H1 (cell line): ENCODE measurements around the gene SHISAL1. TPM values are rescaled to one million over a fixed set of nuclear protein-coding genes. Genes with fewer than 3 reads are reported as not detected.

Experiments used
- CTCF ChIA-PET: fragments of 300-600 bp; sonication (Branson Sonifier 250); formaldehyde crosslinking; loops from one replicate; lab custom pipeline; 2021; ENCODE audit not compliant: partially characterized antibody; lab: Charles Lee
- POLR2A ChIA-PET: fragments of 300-600 bp; sonication (Branson Sonifier 250); formaldehyde crosslinking; loops from one replicate; lab custom pipeline; 2021; ENCODE audit warnings: inconsistent platforms; ENCODE audit not compliant: partially characterized antibody; lab: Charles Lee
- DNase-seq, 2 experiments: peaks; one replicate each; pipeline versions ENCODE4 v3.0.0 to v3.0.0-alpha.2; 2010 to 2022; ENCODE audit warnings: low spot score in 2 of 2, low read depth in 1 of 2, mixed read lengths in 1 of 2
- FAIRE-seq: peaks from 2 replicates; lab custom pipeline; 2011; peaks lifted over from hg19 to GRCh38; lab: Jason Lieb, UNC
- H2AFZ ChIP-seq: 2 replicates; pipeline ENCODE4 v1.8.1; 2012; ENCODE audit warnings: low read length, inconsistent platforms
- H2AK5ac ChIP-seq: 2 replicates; pipeline ENCODE4 v1.6.1; 2013; ENCODE audit warnings: low read depth, low read length
- H2BK120ac ChIP-seq: replicated peaks from 2 replicates; pipeline ENCODE3; 2013; ENCODE audit warnings: low read depth, low read length, inconsistent platforms
- H2BK12ac ChIP-seq: 2 replicates; pipeline ENCODE4 v1.6.1; 2013; ENCODE audit warnings: low read depth, low read length
- H2BK15ac ChIP-seq: 2 replicates; pipeline ENCODE4 v1.6.1; 2013; ENCODE audit warnings: low read length
- H2BK20ac ChIP-seq: 2 replicates; pipeline ENCODE4 v1.6.1; 2013; ENCODE audit warnings: low read length
- H2BK5ac ChIP-seq: 2 replicates; pipeline ENCODE4 v1.6.1; 2013; ENCODE audit warnings: low read depth, low read length
- H3K14ac ChIP-seq: 2 replicates; pipeline ENCODE4 v1.6.1; 2013; ENCODE audit warnings: inconsistent platforms; ENCODE audit not compliant: insufficient read length
- H3K18ac ChIP-seq: 2 replicates; pipeline ENCODE4 v1.6.1; 2013; ENCODE audit warnings: low read length; ENCODE audit errors: extremely low read depth
- H3K23ac ChIP-seq: 2 replicates; pipeline ENCODE4 v1.6.1; 2013; ENCODE audit warnings: inconsistent platforms; ENCODE audit not compliant: insufficient read length
- H3K23me2 ChIP-seq: 2 replicates; pipeline ENCODE4 v1.6.1; 2013; ENCODE audit warnings: low read depth, low read length
- H3K27ac ChIP-seq: 2 replicates; pipeline ENCODE4 v1.6.1; 2011; ENCODE audit warnings: low read depth, low read length, inconsistent platforms
- H3K27me3 ChIP-seq, 4 experiments: replicated peaks in 1 of 4; 1 replicate in 1 of 4; 2 replicates in 3 of 4; pipeline versions ENCODE4 v1.6.1 to v1.8.1; 2011 to 2013; ENCODE audit warnings: low read length in 3 of 4, mild to moderate bottlenecking in 3 of 4, inconsistent platforms in 2 of 4, mixed read lengths in 2 of 4, moderate library complexity in 1 of 4; ENCODE audit not compliant: control insufficient read depth in 3 of 4, insufficient read depth in 3 of 4; ENCODE audit errors: extremely low read depth in 1 of 4
- H3K36me3 ChIP-seq, 4 experiments: 2 replicates each; pipeline versions ENCODE4 v1.6.1 to v1.8.1; 2011 to 2013; ENCODE audit warnings: mild to moderate bottlenecking in 4 of 4, low read length in 3 of 4, moderate library complexity in 2 of 4, control low read depth in 1 of 4, inconsistent platforms in 1 of 4; ENCODE audit not compliant: insufficient read depth in 4 of 4, control insufficient read depth in 2 of 4
- H3K4ac ChIP-seq: replicated peaks from 2 replicates; pipeline ENCODE3; 2013; ENCODE audit warnings: low read length, low read depth, mixed read lengths, inconsistent platforms; ENCODE audit not compliant: insufficient read length
- H3K4me1 ChIP-seq, 4 experiments: replicated peaks in 1 of 4; 1 replicate in 1 of 4; 2 replicates in 3 of 4; pipeline versions ENCODE4 v1.6.1 to v1.8.1; 2011 to 2013; ENCODE audit warnings: low read length in 3 of 4, inconsistent platforms in 2 of 4, mixed read lengths in 1 of 4; ENCODE audit not compliant: insufficient read depth in 4 of 4, control insufficient read depth in 3 of 4
- H3K4me2 ChIP-seq, 2 experiments: 2 replicates each; pipeline versions ENCODE4 v1.6.1 to v1.8.1; 2011 to 2013; ENCODE audit warnings: low read depth in 2 of 2, low read length in 2 of 2, control low read depth in 1 of 2, inconsistent platforms in 1 of 2, mild to moderate bottlenecking in 1 of 2; ENCODE audit not compliant: insufficient read depth in 1 of 2
- H3K4me3 ChIP-seq, 4 experiments: fragments of 200-600, 300-600 bp in 1 of 4; sonication (generic), shearing (Covaris generic), sonication (Bioruptor Twin) in 1 of 4; 2 replicates each; pipeline versions ENCODE4 v1.5.1 to v1.8.1; 2011 to 2016; ENCODE audit warnings: low read length in 4 of 4, low read depth in 3 of 4, control low read depth in 2 of 4, inconsistent platforms in 2 of 4, mild to moderate bottlenecking in 2 of 4, mixed read lengths in 1 of 4, moderate library complexity in 1 of 4; ENCODE audit not compliant: insufficient read depth in 2 of 4; ENCODE audit errors: extremely low read depth in 1 of 4
- H3K56ac ChIP-seq: replicated peaks from 2 replicates; pipeline ENCODE3; 2013; ENCODE audit warnings: low read depth, mild to moderate bottlenecking, mixed read lengths, low read length, inconsistent platforms; ENCODE audit not compliant: insufficient read length
- H3K79me1 ChIP-seq: 2 replicates; pipeline ENCODE4 v1.6.1; 2013; ENCODE audit warnings: low read depth, low read length, control low read depth
- H3K79me2 ChIP-seq, 2 experiments: 2 replicates each; pipeline versions ENCODE4 v1.6.1 to v1.8.1; 2012 to 2013; ENCODE audit warnings: low read length in 2 of 2, mild to moderate bottlenecking in 2 of 2, inconsistent platforms in 1 of 2; ENCODE audit not compliant: insufficient read depth in 2 of 2, control insufficient read depth in 1 of 2
- H3K9ac ChIP-seq, 4 experiments: replicated peaks in 1 of 4; 1 replicate in 1 of 4; 2 replicates in 3 of 4; pipeline versions ENCODE4 v1.6.1 to v1.8.1; 2011 to 2013; ENCODE audit warnings: low read depth in 3 of 4, low read length in 3 of 4, control low read depth in 2 of 4, mild to moderate bottlenecking in 2 of 4, moderate library complexity in 2 of 4, inconsistent platforms in 1 of 4; ENCODE audit errors: extremely low read depth in 1 of 4
- H3K9me3 ChIP-seq, 2 experiments: 2 replicates each; pipeline versions ENCODE4 v1.6.1 to v1.8.1; 2012 to 2013; ENCODE audit warnings: mild to moderate bottlenecking in 2 of 2, moderate library complexity in 2 of 2, control low read depth in 1 of 2, inconsistent platforms in 1 of 2, low read depth in 1 of 2, low read length in 1 of 2, mixed read lengths in 1 of 2; ENCODE audit not compliant: insufficient read depth in 2 of 2
- H4K20me1 ChIP-seq, 2 experiments: replicated peaks in 1 of 2; 2 replicates each; pipeline versions ENCODE3 to v1.8.1; 2011 to 2013; ENCODE audit warnings: inconsistent platforms in 2 of 2, low read length in 2 of 2, mild to moderate bottlenecking in 1 of 2; ENCODE audit not compliant: insufficient read depth in 2 of 2, control insufficient read depth in 1 of 2
- H4K5ac ChIP-seq: 2 replicates; pipeline ENCODE4 v1.6.1; 2013; ENCODE audit warnings: low read length, low read depth, mixed read lengths, inconsistent platforms; ENCODE audit not compliant: insufficient read length
- H4K8ac ChIP-seq: 2 replicates; pipeline ENCODE4 v1.8.0; 2013; ENCODE audit warnings: mild to moderate bottlenecking, moderate library complexity, low read length, inconsistent platforms; ENCODE audit not compliant: insufficient read depth; ENCODE audit errors: extremely low read depth
- H4K91ac ChIP-seq: replicated peaks from 2 replicates; pipeline ENCODE3; 2013; ENCODE audit warnings: low read length, mixed read lengths, inconsistent platforms; ENCODE audit not compliant: insufficient read length
- ASH2L ChIP-seq: fragments of 200-600, 300-600 bp; sonication (generic); IDR thresholded peaks from one replicate; pipeline ENCODE4 v1.7.1; 2017; ENCODE audit warnings: low read length
- EP300 ChIP-seq, 2 experiments: IDR thresholded peaks; 1 replicate in 1 of 2; 2 replicates in 1 of 2; pipeline ENCODE4 v1.6.1; 2011 to 2012; ENCODE audit warnings: low read depth in 2 of 2, low read length in 2 of 2, mild to moderate bottlenecking in 2 of 2, borderline replicate concordance in 1 of 2, inconsistent platforms in 1 of 2, moderate library complexity in 1 of 2
- SUZ12 ChIP-seq: fragments of 200-600 bp; sonication (generic); IDR thresholded peaks from 2 replicates; pipeline ENCODE4 v1.6.1; 2012; ENCODE audit warnings: mild to moderate bottlenecking, inconsistent platforms, low read length, moderate library complexity, mixed read lengths
- WGBS, 2 experiments: shearing (Covaris generic) in 1 of 2; methylation state at CpG; one replicate each; pipeline versions ENCODE4 v1.1.6 to v1.1.7; 2013 to 2015; ENCODE audit warnings: low lambda C conversion rate in 2 of 2, mixed read lengths in 2 of 2, inconsistent platforms in 1 of 2, low coverage in 1 of 2, missing lambda C conversion rate in 1 of 2; ENCODE audit not compliant: insufficient replicate concordance in 2 of 2, insufficient coverage in 1 of 2, insufficient read length in 1 of 2; ENCODE audit errors: extremely low coverage in 1 of 2, missing lambda C conversion rate in 1 of 2; 5-methylcytosine and 5-hydroxymethylcytosine counted together
- polyA plus RNA-seq, 7 experiments: library from polyadenylated mRNA; depleted of rRNA in 3 of 7; stranded (reverse) in 5 of 7; unstranded in 2 of 7; fragments of >200 nt in 5 of 7; fragments of 200-250 nt in 2 of 7; gene quantifications; 1 replicate in 5 of 7; 2 replicates in 1 of 7; 4 replicates in 1 of 7; pipeline versions ENCODE4 v1.2.1 to v1.2.3, GENCODE V29; 2011 to 2013; ENCODE audit warnings: missing spikeins in 2 of 7, mixed read lengths in 2 of 7
- total RNA-seq: library from RNA; stranded (reverse); fragmentation: NEBNext Ultra II Directional; extraction: Animal tissue kit (Norgen Biotek cat#: 25700); gene quantifications from 2 replicates; pipeline ENCODE4 v1.2.1, GENCODE V29; 2021

Gene SHISAL1
- total and polyA plus RNA-seq, 2 of the 8 experiments (the other 6 are each of a cell fraction or from before 2014, with no cell fraction given) = 3.7 to 5.8 TPM

DNA sequence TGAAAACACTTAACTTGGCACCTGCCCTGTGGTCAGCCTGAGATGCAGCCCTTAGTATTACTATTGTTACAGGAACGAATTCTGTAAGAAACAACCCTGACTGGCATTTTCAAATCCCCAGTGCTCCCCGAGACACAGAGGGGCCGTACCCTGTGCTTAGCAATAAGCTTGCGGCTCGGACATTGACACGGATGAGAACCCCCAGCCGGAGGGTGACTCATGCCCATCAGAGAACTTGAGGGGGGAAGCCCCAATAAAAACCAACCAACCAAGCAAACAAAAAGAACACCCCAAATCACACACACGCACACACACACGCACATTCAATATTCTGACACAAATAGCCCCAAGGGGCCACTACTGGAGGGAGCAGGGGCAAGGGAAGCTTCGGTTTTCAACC lies 63.8 kb downstream of the SHISAL1 start:
- H3K4me1 ChIP-seq = no peaks in the 10 kb centered on the region
- H4K91ac ChIP-seq = no peak overlapping the region
- TF ChIP-seq SUZ12 (no peak), EP300 (IDR thresholded peaks at IDR 0.05; ENCODE audit: borderline replicate concordance in 1 of 2, low read depth in 2 of 2, low read length in 2 of 2) (no peak), ASH2L (no peak)
- DNase-seq (peak in 1 of 2 experiments; percentile 22), FAIRE-seq (no peak)
- H2BK20ac ChIP-seq = no peak overlapping the region
- no peak overlapping the region for H3K4ac ChIP-seq
- CTCF ChIA-PET = no interaction called here
- H3K9me3 ChIP-seq = peaks cover 8 to 17% of the 10 kb centered on the region in 2 experiments; a peak in 3 of 4 replicates
- no peak overlapping the region for H3K18ac ChIP-seq
- H3K23me2 ChIP-seq = no peaks in the 10 kb centered on the region
- 96% methylated on average over 10 of the region's 10 CpGs; no CpG with 5 or more reads in 1 of the 2 experiments for WGBS, 2 experiments
- no peak overlapping the region for H3K9ac ChIP-seq
- peaks cover 0 to 5% (median 0%) of the 10 kb centered on the region in 4 experiments; a peak in 1 of 8 replicates for H3K36me3 ChIP-seq
- H3K27ac ChIP-seq = no peak overlapping the region
- H2BK15ac ChIP-seq = no peak overlapping the region
- H3K14ac ChIP-seq = no peak overlapping the region
- no peak overlapping the region for H4K5ac ChIP-seq
- no peak overlapping the region for H4K8ac ChIP-seq
- H2BK12ac ChIP-seq = no peak overlapping the region
- no peak overlapping the region for H3K23ac ChIP-seq
- H3K79me2 ChIP-seq = no peaks in the 10 kb centered on the region
- H3K4me3 ChIP-seq = no peak overlapping the region
- H2BK120ac ChIP-seq = no peak overlapping the region
- H2AK5ac ChIP-seq = no peak overlapping the region
- H3K56ac ChIP-seq = no peak overlapping the region
- peaks cover 0 to 1% of the 10 kb centered on the region in 2 experiments for H4K20me1 ChIP-seq
- no peak overlapping the region for H3K4me2 ChIP-seq
- no peaks in the 10 kb centered on the region for H3K27me3 ChIP-seq
- H3K79me1 ChIP-seq = no peaks in the 10 kb centered on the region
- H2BK5ac ChIP-seq = no peak overlapping the region
- POLR2A ChIA-PET = no interaction called here
- H2AFZ ChIP-seq = no peak overlapping the region
